Measurements from ENCODE around the gene SMYD5.

Gene SMYD5

DNA sequence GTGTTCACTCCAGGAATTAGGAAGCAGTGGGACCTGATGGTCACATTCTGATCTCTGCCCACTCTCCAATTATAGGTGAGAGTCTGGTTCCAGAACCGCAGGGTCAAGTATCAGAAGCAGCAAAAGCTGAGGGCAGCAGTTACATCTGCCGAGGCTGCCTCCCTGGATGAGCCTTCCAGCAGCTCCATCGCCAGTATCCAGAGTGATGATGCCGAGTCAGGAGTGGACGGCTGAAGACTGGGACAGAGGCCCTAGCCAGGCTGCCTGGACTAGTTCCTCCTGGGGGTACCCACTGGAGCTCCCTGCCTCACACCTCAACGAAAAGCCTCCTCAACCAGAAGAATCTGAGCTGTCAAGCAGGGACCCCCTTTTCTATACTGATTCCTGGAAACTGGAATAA is 3.3 kb upstream of the SMYD5 start:
- DNase-seq (ENCODE audit: low read depth) = no peak
- TF ChIP-seq, protein P1, sequence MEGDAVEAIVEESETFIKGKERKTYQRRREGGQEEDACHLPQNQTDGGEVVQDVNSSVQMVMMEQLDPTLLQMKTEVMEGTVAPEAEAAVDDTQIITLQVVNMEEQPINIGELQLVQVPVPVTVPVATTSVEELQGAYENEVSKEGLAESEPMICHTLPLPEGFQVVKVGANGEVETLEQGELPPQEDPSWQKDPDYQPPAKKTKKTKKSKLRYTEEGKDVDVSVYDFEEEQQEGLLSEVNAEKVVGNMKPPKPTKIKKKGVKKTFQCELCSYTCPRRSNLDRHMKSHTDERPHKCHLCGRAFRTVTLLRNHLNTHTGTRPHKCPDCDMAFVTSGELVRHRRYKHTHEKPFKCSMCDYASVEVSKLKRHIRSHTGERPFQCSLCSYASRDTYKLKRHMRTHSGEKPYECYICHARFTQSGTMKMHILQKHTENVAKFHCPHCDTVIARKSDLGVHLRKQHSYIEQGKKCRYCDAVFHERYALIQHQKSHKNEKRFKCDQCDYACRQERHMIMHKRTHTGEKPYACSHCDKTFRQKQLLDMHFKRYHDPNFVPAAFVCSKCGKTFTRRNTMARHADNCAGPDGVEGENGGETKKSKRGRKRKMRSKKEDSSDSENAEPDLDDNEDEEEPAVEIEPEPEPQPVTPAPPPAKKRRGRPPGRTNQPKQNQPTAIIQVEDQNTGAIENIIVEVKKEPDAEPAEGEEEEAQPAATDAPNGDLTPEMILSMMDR (IDR thresholded peaks at IDR 0.05; ENCODE audit: low read length, missing control alignments) = no peak
- H3K4me3 ChIP-seq (replicated peaks; ENCODE audit: low read depth, low read length) = no peak overlapping the region

- TF ChIP-seq, protein P1 (IDR thresholded peaks at IDR 0.05; ENCODE audit: low read length, missing control alignments) = no peak
- no peak for DNase-seq (ENCODE audit: low read depth)
- no peak overlapping the region for H3K4me3 ChIP-seq (replicated peaks; ENCODE audit: low read depth, low read length)
Observed at GRCh38 chr2:73212098-73212447, 2.0 kb upstream of the SMYD5 start.

DNA sequence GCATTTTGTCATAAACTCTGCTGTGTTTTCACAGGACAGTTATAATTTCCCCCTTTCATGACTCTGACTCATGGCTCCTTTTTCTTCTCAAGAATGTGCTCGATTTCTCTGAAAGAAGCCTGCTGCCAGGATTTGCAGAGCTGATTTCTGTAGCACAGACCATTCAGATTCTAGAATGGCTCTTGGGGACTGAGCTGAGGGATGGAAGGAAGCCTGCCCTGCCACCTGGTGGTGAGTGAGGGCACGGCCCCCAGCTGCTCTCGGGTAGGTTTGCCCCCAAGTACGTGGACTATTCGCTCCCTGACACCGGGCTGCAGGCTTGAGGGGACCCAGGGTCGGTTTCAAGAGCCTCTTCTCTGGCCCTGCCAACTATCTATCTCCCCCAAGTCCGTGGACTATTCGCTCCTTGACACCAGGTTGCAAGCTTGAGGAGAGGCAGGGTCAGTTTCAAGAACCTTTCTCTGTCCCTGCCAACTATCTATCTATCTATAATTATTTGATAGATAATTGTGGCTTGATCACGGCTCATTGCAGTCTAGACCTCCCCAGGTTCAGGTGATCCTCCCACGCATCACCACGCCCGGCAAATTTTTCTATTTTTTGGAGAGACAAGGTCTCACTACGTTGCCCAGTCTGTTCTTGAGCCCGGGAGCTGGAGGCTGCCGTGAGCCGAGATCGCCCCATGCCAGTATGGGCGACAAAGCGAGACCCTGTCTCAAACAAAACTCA is 1.4 kb upstream of the SMYD5 start:
- TF ChIP-seq, protein P1 (IDR thresholded peaks at IDR 0.05; ENCODE audit: low read length, missing control alignments) = peak; percentile 94
- peak; percentile 89 for DNase-seq (ENCODE audit: low read depth)
- H3K4me3 ChIP-seq (replicated peaks; ENCODE audit: low read depth, low read length) = no peak overlapping the region

DNA sequence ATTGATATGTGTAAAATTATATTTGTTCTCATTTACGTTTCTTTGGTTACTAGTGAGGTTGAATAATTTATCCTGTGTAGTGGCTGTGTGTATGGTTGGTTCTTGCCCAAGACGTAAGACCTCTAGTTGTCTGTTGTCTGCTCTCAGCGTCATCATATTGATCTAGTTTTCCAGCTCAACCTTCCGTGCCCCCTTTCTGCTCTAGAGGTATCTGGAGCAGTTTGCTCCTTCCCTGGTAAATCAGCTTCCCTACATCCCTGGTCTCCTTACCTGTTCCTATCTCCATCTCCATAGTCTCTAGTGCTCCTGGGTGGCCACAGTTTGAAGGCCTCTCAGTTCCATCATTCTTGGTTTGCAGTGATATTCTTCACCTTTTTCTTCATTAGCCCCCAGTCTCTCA is 1.2 kb downstream of the SMYD5 start:
- TF ChIP-seq, protein P1 (IDR thresholded peaks at IDR 0.05; ENCODE audit: low read length, missing control alignments) = no peak
- DNase-seq (ENCODE audit: low read depth) = no peak
- peak overlapping the region; percentile 77 for H3K4me3 ChIP-seq (replicated peaks; ENCODE audit: low read depth, low read length)

GRCh38 chr2:73217160-73217559 is 3.1 kb downstream of the SMYD5 start:
- TF ChIP-seq, protein P1 (IDR thresholded peaks at IDR 0.05; ENCODE audit: low read length, missing control alignments) = no peak
- H3K4me3 ChIP-seq (replicated peaks; ENCODE audit: low read depth, low read length) = no peak overlapping the region
- no peak for DNase-seq (ENCODE audit: low read depth)

DNA sequence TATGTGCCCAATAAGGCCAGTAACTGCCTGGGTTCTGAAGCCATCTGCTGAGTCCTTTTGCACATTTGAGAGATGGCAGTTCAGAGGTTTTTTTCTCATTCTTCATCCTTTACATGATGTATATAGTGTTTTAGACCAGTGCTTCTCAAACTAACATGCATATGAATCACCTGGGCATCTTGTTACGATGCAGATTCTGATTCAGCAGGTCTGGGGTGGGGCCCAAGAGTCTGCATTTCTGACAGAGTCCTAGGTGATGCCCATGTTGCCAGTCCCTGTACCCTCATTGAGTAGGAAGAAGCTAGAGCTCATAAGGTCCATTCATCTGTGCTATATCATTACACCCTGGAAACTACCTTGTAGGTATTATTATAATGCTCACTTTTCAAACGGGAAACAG is 3.8 kb downstream of the SMYD5 start:
- TF ChIP-seq, protein P1 (IDR thresholded peaks at IDR 0.05; ENCODE audit: low read length, missing control alignments) = no peak
- no peak for DNase-seq (ENCODE audit: low read depth)
- no peak overlapping the region for H3K4me3 ChIP-seq (replicated peaks; ENCODE audit: low read depth, low read length)

GRCh38 chr2:73218298-73218697 is 4.3 kb downstream of the SMYD5 start:
- TF ChIP-seq, protein P1 (IDR thresholded peaks at IDR 0.05; ENCODE audit: low read length, missing control alignments) = no peak
- DNase-seq (ENCODE audit: low read depth) = peak; percentile 41
- H3K4me3 ChIP-seq (replicated peaks; ENCODE audit: low read depth, low read length) = no peak overlapping the region
